ENCODE results near the gene C1QTNF5. TPM values are rescaled to one million over a fixed set of nuclear protein-coding genes. Genes with fewer than 3 reads are reported as not detected.
A peak's percentile ranks its signal among the peaks of the same experiment; 100 is the strongest.

Gene C1QTNF5
- total RNA-seq, 2 experiments from 2014 or later: not detected

DNA sequence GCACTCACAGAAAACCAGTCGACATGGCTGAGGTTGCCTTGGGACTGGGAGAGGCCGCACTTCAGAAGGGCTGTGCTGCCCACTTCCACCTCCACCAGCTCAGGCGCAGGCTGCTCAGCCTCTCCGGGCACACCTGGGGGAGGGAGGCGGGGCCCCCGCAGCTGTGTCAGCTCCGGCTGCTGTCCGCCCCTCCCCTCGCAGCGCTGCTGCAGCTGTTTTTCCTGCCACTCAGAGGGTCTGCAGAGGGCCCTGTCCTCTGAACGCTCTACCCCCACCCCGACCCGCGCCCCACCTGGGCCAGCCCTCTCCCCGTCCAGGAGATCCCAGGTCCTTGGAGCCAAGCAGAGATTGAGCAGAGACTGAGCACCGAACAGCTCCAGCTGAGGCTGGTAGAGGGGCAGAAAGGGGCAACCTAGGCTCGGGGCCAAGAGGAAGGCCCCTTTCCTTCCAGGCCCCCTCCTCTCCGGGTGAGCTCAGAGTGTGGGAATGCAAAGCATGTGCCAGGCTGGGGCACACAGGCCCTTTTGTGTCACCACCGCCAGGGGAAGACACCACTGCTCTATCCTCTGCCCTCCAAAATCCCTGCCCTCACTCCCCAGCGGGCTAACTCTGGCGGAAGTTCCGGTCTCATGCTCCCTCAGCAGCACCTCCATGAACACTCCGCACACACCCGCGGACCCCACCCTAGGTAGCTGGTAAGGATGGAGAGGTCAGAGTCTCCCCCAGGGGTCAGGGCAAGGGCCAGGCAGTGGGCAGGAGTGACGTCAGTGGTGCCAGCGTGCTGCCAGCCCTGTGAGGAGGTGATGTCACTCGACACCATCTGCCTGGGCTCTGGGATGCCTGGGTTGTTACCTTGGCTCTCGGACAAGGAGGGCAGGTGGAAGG lies 25.3 kb downstream of the C1QTNF5 start:
- intact Hi-C loops (cut with micrococcal nuclease; ENCODE audit: unreplicated experiment): no loop called here
- H3K4me1 ChIP-seq (ENCODE audit: insufficient read depth, low read length, poor library complexity, severe bottlenecking): peaks cover 36% of the 10 kb centered on the region

DNA sequence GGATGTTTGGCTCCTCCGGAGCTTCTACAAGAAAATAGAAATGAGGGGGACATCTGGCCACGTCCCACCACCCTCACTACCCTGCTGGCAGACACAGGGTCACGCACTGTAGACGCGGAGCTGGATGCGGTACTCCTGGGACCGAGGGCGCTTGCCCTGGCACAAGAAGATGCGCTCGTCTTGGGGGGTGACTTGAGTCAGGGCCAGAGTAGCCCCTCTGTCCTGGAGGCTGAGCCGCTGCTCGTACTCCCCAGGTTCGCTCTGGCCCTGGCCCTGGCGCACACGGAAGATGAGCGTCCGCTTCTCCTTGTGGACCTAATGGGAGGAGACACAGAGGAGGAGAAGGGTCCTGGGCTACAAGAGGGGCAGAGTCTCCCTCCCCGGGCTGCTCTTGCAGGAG lies 26.0 kb downstream of the C1QTNF5 start:
- ChIA-PET POLR2A (no interaction called here), CTCF (ENCODE audit: unreplicated experiment) (interaction anchor here (0.6 kb wide), 1 partner anchor 383 kb away, joined by 3 read pairs; no protein-coding TSS in a partner anchor)
- no TSS peak for BruUV-seq (replicated peaks)
- TF ChIP-seq, protein P1, sequence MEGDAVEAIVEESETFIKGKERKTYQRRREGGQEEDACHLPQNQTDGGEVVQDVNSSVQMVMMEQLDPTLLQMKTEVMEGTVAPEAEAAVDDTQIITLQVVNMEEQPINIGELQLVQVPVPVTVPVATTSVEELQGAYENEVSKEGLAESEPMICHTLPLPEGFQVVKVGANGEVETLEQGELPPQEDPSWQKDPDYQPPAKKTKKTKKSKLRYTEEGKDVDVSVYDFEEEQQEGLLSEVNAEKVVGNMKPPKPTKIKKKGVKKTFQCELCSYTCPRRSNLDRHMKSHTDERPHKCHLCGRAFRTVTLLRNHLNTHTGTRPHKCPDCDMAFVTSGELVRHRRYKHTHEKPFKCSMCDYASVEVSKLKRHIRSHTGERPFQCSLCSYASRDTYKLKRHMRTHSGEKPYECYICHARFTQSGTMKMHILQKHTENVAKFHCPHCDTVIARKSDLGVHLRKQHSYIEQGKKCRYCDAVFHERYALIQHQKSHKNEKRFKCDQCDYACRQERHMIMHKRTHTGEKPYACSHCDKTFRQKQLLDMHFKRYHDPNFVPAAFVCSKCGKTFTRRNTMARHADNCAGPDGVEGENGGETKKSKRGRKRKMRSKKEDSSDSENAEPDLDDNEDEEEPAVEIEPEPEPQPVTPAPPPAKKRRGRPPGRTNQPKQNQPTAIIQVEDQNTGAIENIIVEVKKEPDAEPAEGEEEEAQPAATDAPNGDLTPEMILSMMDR (conservative IDR thresholded peaks at IDR 0.05; ENCODE audit: low read length): no peak
- TF ChIP-seq EZH2phosphoT487 (IDR thresholded peaks at IDR 0.05; ENCODE audit: borderline replicate concordance, low read depth, low read length): no peak
- Histone ChIP-seq H3K27ac (ENCODE audit: low read depth, low read length, poor library complexity, severe bottlenecking) (no peak overlapping the region), H3K4me1 (ENCODE audit: insufficient read depth, low read length, poor library complexity, severe bottlenecking) (peaks cover 30% of the 10 kb centered on the region), H3K9me3 (ENCODE audit: low read length) (no peaks in the 10 kb centered on the region), H3K9me2 (ENCODE audit: insufficient read depth, low read length) (no peaks in the 10 kb centered on the region), H3K4me2 (ENCODE audit: low read length) (peak overlapping the region; percentile 61), H3K4me3 (ENCODE audit: low read depth, low read length, poor library complexity, severe bottlenecking) (no peak overlapping the region), H3K36me3 (ENCODE audit: insufficient read depth, low read length) (no peaks in the 10 kb centered on the region), H2AFZ (ENCODE audit: low read length) (no peak overlapping the region), H3K79me2 (ENCODE audit: insufficient read depth, low read depth, low read length) (no peaks in the 10 kb centered on the region), H4K20me1 (ENCODE audit: insufficient read depth, low read length) (no peaks in the 10 kb centered on the region)
- no peak for DNase-seq (ENCODE audit: low spot score)
- intact Hi-C loops (cut with micrococcal nuclease; ENCODE audit: unreplicated experiment): no loop called here

More for the DNA sequence above, 25.3 kb downstream of the C1QTNF5 start:
- Histone ChIP-seq H4K20me1 (ENCODE audit: insufficient read depth, low read length) (no peaks in the 10 kb centered on the region), H2AFZ (ENCODE audit: low read length) (no peak overlapping the region), H3K9me2 (ENCODE audit: insufficient read depth, low read length) (no peaks in the 10 kb centered on the region), H3K36me3 (ENCODE audit: insufficient read depth, low read length) (no peaks in the 10 kb centered on the region), H3K4me2 (ENCODE audit: low read length) (peak overlapping the region; percentile 61), H3K27ac (ENCODE audit: low read depth, low read length, poor library complexity, severe bottlenecking) (no peak overlapping the region), H3K9me3 (ENCODE audit: low read length) (no peaks in the 10 kb centered on the region), H3K4me3 (ENCODE audit: low read depth, low read length, poor library complexity, severe bottlenecking) (peak overlapping the region; percentile 20), H3K79me2 (ENCODE audit: insufficient read depth, low read depth, low read length) (no peaks in the 10 kb centered on the region)
- no TSS peak for BruUV-seq (replicated peaks)
- POLR2A ChIA-PET: no interaction called here
- CTCF ChIA-PET (ENCODE audit: unreplicated experiment): interaction anchor here (0.6 kb wide), 1 partner anchor 382 kb away, joined by 3 read pairs; no protein-coding TSS in a partner anchor
- no peak for TF ChIP-seq EZH2phosphoT487 (IDR thresholded peaks at IDR 0.05; ENCODE audit: borderline replicate concordance, low read depth, low read length)
- TF ChIP-seq, protein P1 (conservative IDR thresholded peaks at IDR 0.05; ENCODE audit: low read length): 0 out of 2 replicates have a peak, but pooled peaks have one; percentile 16
- DNase-seq (ENCODE audit: low spot score): peak; percentile 73

DNA sequence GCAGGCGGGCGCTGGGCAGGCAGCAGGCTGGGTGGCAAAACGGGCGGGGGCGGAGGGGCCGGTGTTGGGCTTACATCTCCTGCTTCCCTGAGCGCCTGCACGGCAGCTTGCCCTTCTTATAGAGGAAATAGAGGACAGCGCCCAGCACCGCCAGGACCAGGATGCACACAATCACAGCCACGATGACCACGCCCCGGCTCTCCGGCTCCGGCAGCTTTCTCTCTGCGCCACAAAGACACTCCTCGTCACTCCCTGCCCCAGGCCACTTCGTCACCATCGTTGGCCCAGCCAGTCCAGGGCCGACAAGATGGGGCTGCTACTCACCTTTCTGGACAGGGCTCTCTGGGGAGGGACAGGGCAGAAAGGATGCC lies 30.0 kb downstream of the C1QTNF5 start:
- TF ChIP-seq EZH2phosphoT487 (IDR thresholded peaks at IDR 0.05; ENCODE audit: borderline replicate concordance, low read depth, low read length): no peak
- TF ChIP-seq, protein P1 (conservative IDR thresholded peaks at IDR 0.05; ENCODE audit: low read length): no peak
- no peak for DNase-seq (ENCODE audit: low spot score)
- ChIA-PET CTCF (ENCODE audit: unreplicated experiment) (no interaction called here), POLR2A (no interaction called here)
- H3K4me2 ChIP-seq (ENCODE audit: low read length): no peak overlapping the region
- no peak overlapping the region for H3K27ac ChIP-seq (ENCODE audit: low read depth, low read length, poor library complexity, severe bottlenecking)
- H3K4me3 ChIP-seq (ENCODE audit: low read depth, low read length, poor library complexity, severe bottlenecking): no peak overlapping the region
- H2AFZ ChIP-seq (ENCODE audit: low read length): no peak overlapping the region
- no TSS peak for BruUV-seq (replicated peaks)
- H3K79me2 ChIP-seq (ENCODE audit: insufficient read depth, low read depth, low read length): no peaks in the 10 kb centered on the region
- no peaks in the 10 kb centered on the region for H3K9me3 ChIP-seq (ENCODE audit: low read length)
- intact Hi-C loops (cut with micrococcal nuclease; ENCODE audit: unreplicated experiment): no loop called here
- H3K9me2 ChIP-seq (ENCODE audit: insufficient read depth, low read length): no peaks in the 10 kb centered on the region
- H4K20me1 ChIP-seq (ENCODE audit: insufficient read depth, low read length): no peaks in the 10 kb centered on the region
- peaks cover 9% of the 10 kb centered on the region for H3K4me1 ChIP-seq (ENCODE audit: insufficient read depth, low read length, poor library complexity, severe bottlenecking)
- H3K36me3 ChIP-seq (ENCODE audit: insufficient read depth, low read length): peaks cover 8% of the 10 kb centered on the region; the same call in 1 of the 2 replicates
